ENCODE data around the gene STX2. TPM values are rescaled to one million over a fixed set of nuclear protein-coding genes. Genes with fewer than 3 reads are reported as not detected.

Gene STX2
- total RNA-seq, 1 donor = 58.3 TPM

Small RNA genes within 50 kb of the gene (small RNA-seq; reads per million reads assigned to genes)
- not detected for gene RNU6-1077P

Other genes starting within 250 kb of the STX2 start
- gene RIMBP2, start 123.0 kb downstream of the STX2 start, total RNA-seq = not detected in 2 replicates
- 514 and 614 TPM in 2 replicates for gene RAN, start 32.8 kb upstream of the STX2 start, total RNA-seq
- under 0.01 TPM in 2 replicates for gene ADGRD1, start 114.7 kb upstream of the STX2 start, total RNA-seq